Measurements from ENCODE around the gene PLD5.
"Not testable (repeated sequence)": the region's sequence is repeated elsewhere in the genome, so short reads cannot be mapped to it uniquely, and the experiment has no call there.

Gene PLD5

DNA sequence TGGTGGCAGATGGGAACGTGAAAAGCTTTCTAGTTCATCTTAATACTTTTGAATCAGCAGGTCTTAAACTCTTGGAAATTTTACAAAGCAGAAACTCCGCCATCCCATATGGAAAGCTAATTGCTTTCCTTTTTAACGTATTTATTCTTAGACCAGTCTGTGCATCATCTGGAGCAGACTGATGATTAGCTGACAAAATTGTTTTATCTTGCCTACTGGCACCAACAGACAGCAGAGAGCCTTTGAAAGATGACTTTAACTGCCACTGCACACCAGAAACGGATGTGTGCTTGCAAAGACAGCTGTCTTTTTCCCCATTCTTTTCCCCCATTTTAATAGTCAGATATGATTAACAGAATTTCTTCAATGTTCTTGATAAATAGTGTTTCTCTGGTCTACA, 97.0 kb downstream of the PLD5 start:
- no peak for DNase-seq

- no peak for DNase-seq
These were observed 98.1 kb downstream of the PLD5 start for GRCh38 chr1:242426271-242426905.

GRCh38 chr1:242425232-242425631, 99.3 kb downstream of the PLD5 start:
- no peak for DNase-seq

GRCh38 chr1:242416657-242417056, 107.8 kb downstream of the PLD5 start:
- DNase-seq, result no peak

GRCh38 chr1:242412921-242413320, 111.6 kb downstream of the PLD5 start:
- no peak for DNase-seq

GRCh38 chr1:242411901-242412300, 112.6 kb downstream of the PLD5 start:
- no peak for DNase-seq

DNA sequence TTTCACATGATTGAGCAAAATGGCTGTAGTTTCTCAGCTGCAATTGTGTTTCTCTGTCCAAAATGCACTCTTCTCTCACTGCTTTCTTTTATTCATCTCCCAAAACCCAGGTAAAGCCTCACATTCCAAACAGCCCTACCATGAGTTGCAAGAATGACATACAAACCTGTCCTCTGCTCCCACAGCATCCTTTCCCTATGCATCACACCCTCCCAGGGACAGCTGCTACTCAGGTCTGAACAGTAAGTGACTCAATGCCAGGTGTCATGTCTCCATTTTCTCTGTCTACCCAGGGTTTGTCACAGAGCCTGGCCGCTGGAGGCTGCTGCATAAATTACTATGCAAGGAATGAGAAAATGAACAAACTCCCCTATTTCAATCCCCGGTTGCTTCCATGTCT, 118.5 kb downstream of the PLD5 start:
- no peak for DNase-seq

DNA sequence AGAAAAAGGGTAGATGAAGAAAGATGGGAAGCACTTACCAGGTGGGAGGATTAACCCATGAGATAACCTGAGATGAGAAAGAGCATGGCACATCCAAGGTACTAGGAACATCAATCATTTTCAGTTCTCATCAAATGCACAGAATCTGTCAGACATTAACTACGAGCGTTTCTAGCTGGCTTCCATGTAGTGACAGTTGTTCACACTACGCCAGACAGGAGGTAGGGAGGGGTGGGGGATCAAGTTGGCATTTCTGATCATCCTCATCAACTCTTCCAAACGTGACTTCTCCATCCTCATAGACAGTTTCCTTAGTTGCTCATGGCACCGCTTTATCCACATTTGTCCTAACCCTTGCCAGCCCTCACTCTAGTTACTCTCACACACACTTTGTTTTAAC, 120.2 kb downstream of the PLD5 start:
- DNase-seq, result no peak

- no peak for DNase-seq
These were observed 121.5 kb downstream of the PLD5 start for GRCh38 chr1:242402956-242403355.

GRCh38 chr1:242401937-242402336, 122.6 kb downstream of the PLD5 start:
- DNase-seq, result no peak

GRCh38 chr1:242398351-242398750, 126.1 kb downstream of the PLD5 start:
- no peak for DNase-seq

DNA sequence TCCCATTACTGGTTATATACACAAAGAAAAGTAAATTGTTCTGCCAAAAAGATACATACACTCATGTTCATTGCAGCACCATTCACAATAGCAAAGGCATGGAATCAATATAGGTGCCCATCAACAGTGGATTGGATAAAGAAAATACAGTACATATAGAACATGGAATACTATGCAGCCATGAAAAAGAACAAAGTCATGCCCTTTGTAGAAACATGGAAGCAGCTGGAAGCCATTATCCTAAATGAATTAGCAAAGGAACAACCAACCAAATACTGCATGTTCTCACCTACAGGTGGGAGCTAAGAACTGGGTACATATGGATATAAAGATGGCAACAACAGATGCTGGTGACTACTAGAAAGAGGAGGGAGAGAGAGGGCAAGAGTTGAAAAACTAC, 132.6 kb downstream of the PLD5 start:
- DNase-seq, result no peak

DNA sequence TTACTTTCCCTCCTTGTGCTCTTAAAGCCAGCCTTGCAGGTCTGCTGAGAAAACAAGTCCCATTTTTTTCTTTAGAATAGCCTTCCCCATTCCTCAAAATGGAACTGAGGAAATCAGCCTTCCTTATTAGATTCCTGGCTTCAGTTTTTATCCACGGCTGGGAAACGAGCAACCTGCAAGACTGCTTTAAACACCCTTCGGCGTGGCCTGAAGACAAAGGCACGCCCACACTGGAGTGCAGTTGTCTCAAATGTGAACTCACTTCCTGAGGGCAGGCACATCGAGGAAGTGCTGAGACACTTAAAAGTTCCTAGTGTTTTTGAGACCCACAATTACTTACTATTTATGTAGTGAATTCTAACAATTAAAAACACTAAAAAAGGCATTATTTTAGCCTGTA, 148.4 kb downstream of the PLD5 start:
- DNase-seq, result not testable (repeated sequence)

DNA sequence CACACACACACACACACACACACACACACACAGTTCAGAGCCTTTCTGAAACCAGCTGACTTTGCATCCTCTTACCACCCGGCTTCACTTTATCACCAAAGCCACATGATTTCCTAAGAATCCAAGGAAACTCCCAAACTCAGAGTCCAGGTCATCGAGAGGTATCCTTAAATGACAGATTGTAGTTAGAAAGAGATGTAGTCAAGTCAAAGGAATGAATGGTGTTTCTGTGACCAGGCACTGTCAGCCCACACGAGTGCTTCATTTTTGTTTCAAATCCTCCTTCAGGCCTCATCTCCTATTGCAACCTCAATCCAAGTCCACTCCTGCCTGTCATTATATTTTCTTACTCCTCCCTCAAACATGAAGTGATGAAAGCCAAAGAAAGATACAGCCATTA, 174.1 kb downstream of the PLD5 start:
- DNase-seq, result not testable (repeated sequence)

DNA sequence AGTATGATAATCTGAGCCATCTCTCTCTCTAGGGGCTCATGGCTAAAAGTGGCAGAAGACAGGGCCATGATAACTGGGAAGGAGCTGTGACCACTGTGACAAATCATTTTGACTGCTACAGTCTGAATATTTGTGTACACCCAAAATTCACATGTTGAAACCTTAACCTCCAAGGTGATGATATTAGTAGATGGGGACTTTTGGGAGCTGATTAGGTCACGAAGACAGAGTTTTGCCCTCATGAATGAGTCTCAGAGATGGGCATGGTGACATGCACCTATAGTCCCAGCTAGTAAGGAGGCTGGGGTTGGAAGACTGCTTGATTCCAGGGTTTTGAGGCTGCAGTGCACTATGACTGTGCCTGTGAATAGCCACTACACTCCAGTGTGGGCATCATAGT, 174.9 kb downstream of the PLD5 start:
- DNase-seq, result no peak

DNA sequence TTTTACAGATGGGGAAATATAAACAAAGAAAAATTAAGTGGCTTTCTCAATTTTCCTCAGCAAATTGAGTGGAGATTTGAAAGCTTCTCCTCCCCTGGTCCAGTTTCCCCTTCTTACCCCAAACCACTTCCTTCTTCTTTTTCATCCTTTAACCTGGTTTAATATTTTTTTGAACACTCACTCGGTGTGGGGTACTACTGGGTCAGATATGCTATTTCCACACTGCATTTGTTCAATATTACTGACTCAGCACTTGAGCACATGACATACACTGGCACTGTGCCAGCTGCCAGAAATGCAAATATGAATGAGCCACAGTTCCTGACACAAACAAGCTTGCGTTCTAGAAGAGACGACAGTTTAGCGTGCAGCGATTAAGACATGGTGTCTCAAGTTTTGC, 193.6 kb downstream of the PLD5 start:
- peak in 10 of 56 donors; percentile 0 to 56 (median 4) for DNase-seq

DNA sequence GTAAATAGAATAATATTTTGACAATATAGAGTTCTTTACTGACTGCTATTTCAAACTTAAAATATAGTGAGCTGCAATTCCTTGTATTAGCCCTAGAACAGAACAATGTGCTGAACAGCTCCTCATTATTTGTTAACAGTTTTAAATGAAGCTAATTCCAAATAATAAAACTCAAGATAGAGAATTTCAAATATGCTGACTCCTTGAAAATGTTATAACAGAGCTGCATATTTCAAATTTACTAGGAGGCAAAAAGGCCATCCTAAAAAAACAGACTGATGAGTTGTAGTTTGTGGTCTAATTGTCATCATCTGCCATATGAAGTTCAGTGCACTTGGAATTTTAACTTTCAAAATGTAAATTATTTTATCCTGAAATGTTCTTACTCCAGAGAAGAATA, 197.1 kb downstream of the PLD5 start:
- DNase-seq, result not testable (repeated sequence)

DNA sequence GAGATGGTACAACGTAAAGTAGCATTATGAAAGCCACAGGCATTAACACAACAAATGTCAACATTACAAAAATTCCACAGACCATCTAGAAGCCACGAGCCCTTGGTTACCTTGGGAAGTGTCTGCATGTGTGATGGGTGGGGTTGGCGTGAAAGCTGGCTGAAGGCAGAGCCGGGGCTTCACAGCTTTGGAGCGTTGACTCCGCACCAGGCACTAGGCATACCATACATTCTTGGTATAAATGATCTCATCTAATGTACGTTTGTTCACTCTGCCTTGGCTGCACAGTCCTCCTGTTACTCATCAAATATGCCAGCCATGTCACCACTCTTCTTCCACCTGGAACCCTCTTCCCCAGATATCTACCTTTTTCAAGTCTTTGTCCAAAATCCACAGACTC, 202.5 kb downstream of the PLD5 start:
- not testable (repeated sequence) for DNase-seq

GRCh38 chr1:242318140-242318539, 206.4 kb downstream of the PLD5 start:
- DNase-seq, result no peak

GRCh38 chr1:242314865-242315264, 209.6 kb downstream of the PLD5 start:
- not testable (repeated sequence) for DNase-seq

DNA sequence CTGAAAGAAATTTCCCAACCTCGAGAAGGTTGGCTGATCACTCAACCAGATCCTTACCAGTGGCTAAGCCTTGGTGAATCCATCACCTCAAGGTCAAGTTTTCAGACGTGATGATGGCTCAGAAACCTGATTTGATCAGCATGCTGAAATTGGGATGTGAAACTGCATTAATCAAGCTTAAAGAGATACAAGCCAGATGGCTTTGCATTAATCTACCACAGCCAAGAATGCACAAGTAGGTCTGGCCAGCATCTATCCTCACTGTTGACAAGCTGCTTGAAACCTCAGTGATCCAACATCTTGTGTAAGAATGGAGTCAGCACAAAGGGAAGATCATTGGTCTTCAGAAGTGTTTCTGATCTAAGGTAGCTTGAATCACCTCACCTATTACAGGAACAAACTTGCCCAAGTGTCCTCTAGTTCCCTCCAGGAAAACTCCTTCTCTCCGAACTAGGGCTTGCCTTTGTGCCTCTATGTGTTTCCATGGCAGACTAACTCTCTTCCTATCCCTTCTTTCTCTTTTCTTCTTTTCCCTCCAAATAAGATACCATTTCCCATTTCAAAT, 210.3 kb downstream of the PLD5 start:
- DNase-seq, result not testable (repeated sequence)

GRCh38 chr1:242308681-242309080, 215.8 kb downstream of the PLD5 start:
- DNase-seq, result not testable (repeated sequence)

DNA sequence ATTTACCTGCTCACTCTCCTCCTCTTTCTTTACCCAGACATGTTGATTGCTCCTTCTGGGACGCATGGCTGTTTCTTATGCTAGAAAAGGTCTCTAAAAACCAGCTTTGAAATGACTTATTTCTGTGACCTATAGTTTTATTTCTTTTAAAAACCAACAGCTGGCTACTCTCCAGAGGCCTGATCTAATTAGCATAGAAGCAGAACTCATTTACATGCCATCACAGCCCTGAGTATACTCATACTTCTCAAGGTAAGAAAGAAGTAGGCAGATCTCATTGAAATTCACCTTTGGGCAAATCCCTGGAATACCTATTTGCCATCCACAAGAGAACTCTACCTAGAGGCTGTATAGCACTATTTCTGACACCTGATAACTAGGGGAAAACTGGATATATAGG, 230.7 kb downstream of the PLD5 start:
- DNase-seq, result not testable (repeated sequence)

GRCh38 chr1:242288067-242288466, 236.4 kb downstream of the PLD5 start:
- DNase-seq, result not testable (repeated sequence)

All from nucleus accumbens (tissue), 56 donors.